GM23338 (cell line): ENCODE results near the gene NTM. TPM values are rescaled to one million over a fixed set of nuclear protein-coding genes. Genes with fewer than 3 reads are reported as not detected.
A peak's percentile ranks its signal among the peaks of the same experiment; 100 is the strongest.

Experiments
- ATAC-seq: fragments of 200-7000 bp; cut with Tn5 transposase; 3 replicates; pipeline ENCODE4 v1.9.1; 2020
- DNase-seq: peaks from one replicate; pipeline ENCODE4 v3.0.0-alpha.2; 2015; ENCODE audit warnings: low spot score
- H2AFZ ChIP-seq: fragments of 200-600 bp; sonication (generic); 2 replicates; pipeline ENCODE4 v1.8.0; 2016; ENCODE audit warnings: antibody characterized with exemption, mild to moderate bottlenecking, moderate library complexity
- H3F3A ChIP-seq: fragments of 200-600 bp; sonication (generic); replicated peaks from 2 replicates; pipeline ENCODE4 v1.8.0; 2017; ENCODE audit warnings: antibody characterized with exemption, mixed run types, low read depth
- H3K27ac ChIP-seq: fragments of 200-600 bp; sonication (generic); 2 replicates; pipeline ENCODE4 v1.6.1; 2016; ENCODE audit warnings: low read depth
- H3K27me3 ChIP-seq: fragments of 200-600 bp; sonication (generic); 2 replicates; pipeline ENCODE4 v1.8.0; 2016; ENCODE audit warnings: mild to moderate bottlenecking, mixed run types, moderate library complexity; ENCODE audit not compliant: insufficient read depth
- H3K36me3 ChIP-seq: fragments of 200-600 bp; sonication (generic); 2 replicates; pipeline ENCODE4 v1.8.0; 2016; ENCODE audit warnings: mild to moderate bottlenecking; ENCODE audit not compliant: insufficient read depth
- H3K4me1 ChIP-seq: fragments of 200-600 bp; sonication (generic); 2 replicates; pipeline ENCODE4 v1.8.0; 2016; ENCODE audit warnings: mild to moderate bottlenecking, moderate library complexity; ENCODE audit not compliant: insufficient read depth
- H3K4me2 ChIP-seq: fragments of 200-600 bp; sonication (generic); 2 replicates; pipeline ENCODE4 v1.7.1; 2017; ENCODE audit warnings: mixed run types
- H3K4me3 ChIP-seq: fragments of 200-600 bp; sonication (generic); 2 replicates; pipeline ENCODE4 v1.6.1; 2016; ENCODE audit warnings: mixed run types
- H3K79me2 ChIP-seq: fragments of 200-600 bp; sonication (generic); replicated peaks from 2 replicates; pipeline ENCODE4 v1.8.0; 2017; ENCODE audit warnings: mild to moderate bottlenecking; ENCODE audit not compliant: insufficient read depth
- H3K9me2 ChIP-seq: fragments of 200-600 bp; sonication (generic); 2 replicates; pipeline ENCODE4 v1.8.0; 2017; ENCODE audit not compliant: insufficient read depth
- H4K20me1 ChIP-seq: fragments of 200-600 bp; sonication (generic); replicated peaks from 2 replicates; pipeline ENCODE4 v1.8.0; 2017; ENCODE audit warnings: mild to moderate bottlenecking; ENCODE audit not compliant: insufficient read depth
- H3K27ac Mint-ChIP-seq: 2 replicates; pipeline ENCODE4 v1.8.0; 2020; ENCODE audit warnings: inconsistent platforms, mild to moderate bottlenecking, moderate library complexity, mixed read lengths
- H3K27me3 Mint-ChIP-seq: 3 replicates; pipeline ENCODE4 v1.8.0; 2022; ENCODE audit warnings: low read depth, mild to moderate bottlenecking, moderate library complexity, mixed read lengths, inconsistent platforms; ENCODE audit not compliant: insufficient read depth, poor library complexity
- H3K36me3 Mint-ChIP-seq: 3 replicates; pipeline ENCODE4 v1.8.0; 2021; ENCODE audit warnings: low read depth, mild to moderate bottlenecking, inconsistent platforms, moderate library complexity, mixed read lengths
- H3K4me1 Mint-ChIP-seq: 3 replicates; pipeline ENCODE4 v1.8.0; 2020; ENCODE audit warnings: mild to moderate bottlenecking, inconsistent platforms, mixed read lengths
- H3K4me3 Mint-ChIP-seq: 3 replicates; pipeline ENCODE4 v1.8.0; 2021; ENCODE audit warnings: moderate library complexity, mild to moderate bottlenecking, inconsistent platforms, mixed read lengths
- H3K9me3 Mint-ChIP-seq: 3 replicates; pipeline ENCODE4 v1.8.0; 2020; ENCODE audit warnings: moderate library complexity, mild to moderate bottlenecking, inconsistent platforms, mixed read lengths
- CREB1 ChIP-seq: fragments of 250-450 bp; sonication (Bioruptor Pico); IDR thresholded peaks from 2 replicates; pipeline ENCODE4 v1.5.0; 2020; ENCODE audit warnings: low read depth, mild to moderate bottlenecking, moderate library complexity
- EZH2 ChIP-seq: fragments of 200-600 bp; sonication (generic); IDR thresholded peaks from one replicate; pipeline ENCODE4 v1.8.0; 2017; ENCODE audit warnings: antibody characterized with exemption, mild to moderate bottlenecking, low read depth; ENCODE audit not compliant: unreplicated experiment
- EZH2phosphoT487 ChIP-seq: fragments of 200-600 bp; sonication (generic); IDR thresholded peaks from one replicate; pipeline ENCODE4 v1.8.1; 2018; ENCODE audit warnings: antibody characterized with exemption; ENCODE audit not compliant: unreplicated experiment
- JUNB ChIP-seq: IDR thresholded peaks from one replicate; pipeline ENCODE4 v1.6.1; 2016; ENCODE audit warnings: antibody characterized with exemption; ENCODE audit not compliant: unreplicated experiment
- POLR2AphosphoS5 ChIP-seq: IDR thresholded peaks from 2 replicates; pipeline ENCODE4 v1.6.1; 2016; ENCODE audit warnings: antibody characterized with exemption, low read depth
- STAT1 ChIP-seq: IDR thresholded peaks from one replicate; pipeline ENCODE4 v1.6.1; 2016; ENCODE audit warnings: antibody characterized with exemption; ENCODE audit not compliant: unreplicated experiment
- ZNF114 ChIP-seq: fragments of 250-450 bp; sonication (Bioruptor Pico); IDR thresholded peaks from 2 replicates; pipeline ENCODE4 v1.5.0; 2020; ENCODE audit warnings: mild to moderate bottlenecking, moderate library complexity
- ZNF331 ChIP-seq: fragments of 250-450 bp; sonication (Bioruptor Pico); IDR thresholded peaks from 2 replicates; pipeline ENCODE4 v1.5.0; 2020; ENCODE audit warnings: low read depth, mild to moderate bottlenecking, moderate library complexity
- polyA plus RNA-seq: library from polyadenylated mRNA; unstranded; fragments of >200 nt; fragmentation: Nextera tagmentation; extraction: Ambion mirVana; gene quantifications from 2 replicates; pipeline ENCODE4 v1.2.1, GENCODE V29; 2016
- total RNA-seq: library from RNA; depleted of rRNA; stranded (reverse); fragments of >200 nt; shearing (Covaris generic); gene quantifications from 2 replicates; pipeline ENCODE4 v1.2.3, GENCODE V29; 2014
- TF ChIP-seq, protein P1 (sequence below): IDR thresholded peaks from 2 replicates; pipeline ENCODE4 v1.6.1; 2016; ENCODE audit warnings: antibody characterized with exemption
- TF ChIP-seq, protein P2 (sequence below): IDR thresholded peaks from one replicate; pipeline ENCODE4 v1.6.1; 2018; ENCODE audit warnings: antibody characterized with exemption; ENCODE audit not compliant: unreplicated experiment

NTM gene
- total and polyA plus RNA-seq, 2 experiments from 2014 or later: 10.6 to 14.6 TPM

DNA sequence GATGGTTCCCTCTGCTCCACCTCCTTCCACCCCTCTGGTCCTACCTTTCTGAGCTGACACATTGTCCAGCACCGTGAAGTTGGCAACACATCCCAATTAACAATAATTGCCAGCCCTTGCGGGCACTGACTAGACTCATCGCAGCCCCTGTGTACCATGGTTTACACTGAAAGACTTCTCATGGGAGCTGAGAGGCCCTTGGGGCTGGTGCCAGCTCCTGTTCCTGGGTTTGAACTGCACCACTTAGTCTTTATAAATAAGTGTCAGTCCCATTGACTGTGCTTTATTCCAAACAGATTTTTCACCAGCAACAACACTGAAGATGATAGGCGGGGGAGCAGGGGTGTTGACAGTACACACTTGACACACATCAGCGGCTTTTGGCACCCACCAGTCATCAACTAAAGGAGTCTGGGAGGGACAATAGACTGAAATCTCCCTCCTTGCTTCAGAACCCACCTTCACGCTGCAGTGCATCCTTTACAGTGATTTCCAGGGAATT is 447.3 kb downstream of the NTM start (continued):
- TF ChIP-seq, protein P1, sequence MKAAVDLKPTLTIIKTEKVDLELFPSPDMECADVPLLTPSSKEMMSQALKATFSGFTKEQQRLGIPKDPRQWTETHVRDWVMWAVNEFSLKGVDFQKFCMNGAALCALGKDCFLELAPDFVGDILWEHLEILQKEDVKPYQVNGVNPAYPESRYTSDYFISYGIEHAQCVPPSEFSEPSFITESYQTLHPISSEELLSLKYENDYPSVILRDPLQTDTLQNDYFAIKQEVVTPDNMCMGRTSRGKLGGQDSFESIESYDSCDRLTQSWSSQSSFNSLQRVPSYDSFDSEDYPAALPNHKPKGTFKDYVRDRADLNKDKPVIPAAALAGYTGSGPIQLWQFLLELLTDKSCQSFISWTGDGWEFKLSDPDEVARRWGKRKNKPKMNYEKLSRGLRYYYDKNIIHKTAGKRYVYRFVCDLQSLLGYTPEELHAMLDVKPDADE: no peak
- no peak for TF ChIP-seq CREB1
- TF ChIP-seq ZNF331 (CRISPR knock-in tag): no peak
- no peak for TF ChIP-seq EZH2

DNA sequence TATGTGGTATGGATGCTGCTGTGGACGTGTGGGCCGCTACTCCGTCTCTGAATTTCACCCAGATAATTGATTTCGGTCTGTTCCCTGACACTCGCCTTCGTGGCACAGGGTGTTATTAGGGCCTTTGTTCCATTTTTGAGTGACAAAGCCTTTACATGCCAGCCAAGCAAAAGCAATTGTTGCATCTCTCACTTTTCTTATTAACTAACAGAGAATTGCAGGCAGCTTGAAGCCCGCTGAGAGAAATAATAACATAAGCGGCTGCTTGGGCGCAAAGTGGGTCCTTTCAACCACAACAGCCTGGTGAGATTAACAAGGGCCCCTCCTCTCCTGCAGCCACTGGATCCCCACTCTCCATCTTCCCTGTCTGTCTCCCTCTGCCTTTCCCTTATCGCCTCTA is 449.4 kb downstream of the NTM start:
- DNase-seq (no peak), ATAC-seq (no peak)
- H3K4me3 Mint-ChIP-seq: no peak overlapping the region
- Histone ChIP-seq H3F3A (no peaks in the 10 kb centered on the region), H3K9me2 (0 out of 2 replicates have a peak, but pooled peaks cover 6% of the 10 kb centered on the region), H4K20me1 (no peaks in the 10 kb centered on the region), H3K36me3 (no peaks in the 10 kb centered on the region), H2AFZ (no peak overlapping the region), H3K27me3 (no peaks in the 10 kb centered on the region), H3K4me3 (no peak overlapping the region), H3K27ac (no peak overlapping the region), H3K4me1 (peaks cover 22% of the 10 kb centered on the region), H3K4me2 (no peak overlapping the region), H3K79me2 (no peaks in the 10 kb centered on the region)
- H3K4me1 Mint-ChIP-seq: peaks cover 28% of the 10 kb centered on the region
- TF ChIP-seq STAT1: no peak
- no peak overlapping the region for H3K27ac Mint-ChIP-seq
- no peaks in the 10 kb centered on the region for H3K9me3 Mint-ChIP-seq
- H3K27me3 Mint-ChIP-seq: peaks cover 11% of the 10 kb centered on the region
- H3K36me3 Mint-ChIP-seq: no peaks in the 10 kb centered on the region

DNA sequence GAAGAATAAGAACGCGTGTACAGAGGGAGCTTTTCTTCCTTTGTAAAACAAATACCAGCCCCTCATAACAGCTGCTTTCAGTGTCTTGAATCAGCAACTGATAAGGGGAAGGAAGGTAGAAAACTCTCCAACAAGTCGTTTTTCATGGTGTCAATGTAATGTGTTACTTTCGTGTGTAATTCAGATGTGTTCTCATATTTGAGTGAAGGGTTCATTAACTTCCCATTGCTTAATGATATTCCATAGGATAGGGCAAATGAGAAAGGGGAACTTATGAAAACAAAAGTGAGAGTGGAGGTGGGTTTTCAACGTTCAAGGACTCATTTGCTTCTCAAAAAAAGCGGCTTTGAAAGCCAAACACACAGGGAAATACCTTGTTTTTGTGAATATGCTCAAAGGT is 452.1 kb downstream of the NTM start:
- Mint-ChIP-seq H3K4me3 (no peak overlapping the region), H3K4me1 (peaks cover 15% of the 10 kb centered on the region)

More for the DNA sequence above, 452.1 kb downstream of the NTM start:
- Histone ChIP-seq H3K4me2 (peak overlapping the region; percentile 22; the same call in 1 of the 2 replicates), H3K27me3 (no peaks in the 10 kb centered on the region), H2AFZ (no peak overlapping the region), H3K27ac (no peak overlapping the region), H3K4me1 (peaks cover 9% of the 10 kb centered on the region), H3K4me3 (no peak overlapping the region), H3K79me2 (no peaks in the 10 kb centered on the region), H3F3A (no peaks in the 10 kb centered on the region), H3K9me2 (0 out of 2 replicates have a peak, but pooled peaks cover 10% of the 10 kb centered on the region), H4K20me1 (no peaks in the 10 kb centered on the region), H3K36me3 (no peaks in the 10 kb centered on the region)
- ATAC-seq (no peak), DNase-seq (no peak)
- Mint-ChIP-seq H3K27ac (no peak overlapping the region), H3K36me3 (no peaks in the 10 kb centered on the region), H3K9me3 (no peaks in the 10 kb centered on the region), H3K27me3 (peaks cover 6% of the 10 kb centered on the region)
- TF ChIP-seq ZNF114 (CRISPR knock-in tag): no peak
- no peak for TF ChIP-seq STAT1
- TF ChIP-seq, protein P1: no peak
- TF ChIP-seq EZH2phosphoT487: no peak
- no peak for TF ChIP-seq JUNB
- TF ChIP-seq POLR2AphosphoS5: no peak
- TF ChIP-seq, protein P2, sequence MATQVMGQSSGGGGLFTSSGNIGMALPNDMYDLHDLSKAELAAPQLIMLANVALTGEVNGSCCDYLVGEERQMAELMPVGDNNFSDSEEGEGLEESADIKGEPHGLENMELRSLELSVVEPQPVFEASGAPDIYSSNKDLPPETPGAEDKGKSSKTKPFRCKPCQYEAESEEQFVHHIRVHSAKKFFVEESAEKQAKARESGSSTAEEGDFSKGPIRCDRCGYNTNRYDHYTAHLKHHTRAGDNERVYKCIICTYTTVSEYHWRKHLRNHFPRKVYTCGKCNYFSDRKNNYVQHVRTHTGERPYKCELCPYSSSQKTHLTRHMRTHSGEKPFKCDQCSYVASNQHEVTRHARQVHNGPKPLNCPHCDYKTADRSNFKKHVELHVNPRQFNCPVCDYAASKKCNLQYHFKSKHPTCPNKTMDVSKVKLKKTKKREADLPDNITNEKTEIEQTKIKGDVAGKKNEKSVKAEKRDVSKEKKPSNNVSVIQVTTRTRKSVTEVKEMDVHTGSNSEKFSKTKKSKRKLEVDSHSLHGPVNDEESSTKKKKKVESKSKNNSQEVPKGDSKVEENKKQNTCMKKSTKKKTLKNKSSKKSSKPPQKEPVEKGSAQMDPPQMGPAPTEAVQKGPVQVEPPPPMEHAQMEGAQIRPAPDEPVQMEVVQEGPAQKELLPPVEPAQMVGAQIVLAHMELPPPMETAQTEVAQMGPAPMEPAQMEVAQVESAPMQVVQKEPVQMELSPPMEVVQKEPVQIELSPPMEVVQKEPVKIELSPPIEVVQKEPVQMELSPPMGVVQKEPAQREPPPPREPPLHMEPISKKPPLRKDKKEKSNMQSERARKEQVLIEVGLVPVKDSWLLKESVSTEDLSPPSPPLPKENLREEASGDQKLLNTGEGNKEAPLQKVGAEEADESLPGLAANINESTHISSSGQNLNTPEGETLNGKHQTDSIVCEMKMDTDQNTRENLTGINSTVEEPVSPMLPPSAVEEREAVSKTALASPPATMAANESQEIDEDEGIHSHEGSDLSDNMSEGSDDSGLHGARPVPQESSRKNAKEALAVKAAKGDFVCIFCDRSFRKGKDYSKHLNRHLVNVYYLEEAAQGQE: no peak
- no peak for TF ChIP-seq CREB1
